Loucy (cell line): ENCODE measurements around the gene DPP3.
A peak's percentile ranks its signal among the peaks of the same experiment; 100 is the strongest.
"Not testable (repeated sequence)": the region's sequence is repeated elsewhere in the genome, so short reads cannot be mapped to it uniquely, and the experiment has no call there.

Experiments
- H2AFZ ChIP-seq: fragments of 200-600 bp; sonication (generic); 2 replicates; pipeline ENCODE4 v1.6.0; 2016; ENCODE audit warnings: antibody characterized with exemption, mild to moderate bottlenecking, low read length, moderate library complexity
- H3F3A ChIP-seq: fragments of 200-600 bp; 2 replicates; pipeline ENCODE4 v1.6.0; 2016; ENCODE audit warnings: antibody characterized with exemption, low read depth, mild to moderate bottlenecking
- H3K27me3 ChIP-seq: fragments of 200-600 bp; sonication (generic); 2 replicates; pipeline ENCODE4 v1.6.1; 2014; ENCODE audit warnings: low read length, mild to moderate bottlenecking; ENCODE audit not compliant: insufficient read depth, poor library complexity, severe bottlenecking
- H3K36me3 ChIP-seq: fragments of 200-600 bp; sonication (generic); 2 replicates; pipeline ENCODE4 v1.6.1; 2016; ENCODE audit warnings: low read length; ENCODE audit not compliant: insufficient read depth
- H3K4me1 ChIP-seq: fragments of 200-600 bp; sonication (generic); 2 replicates; pipeline ENCODE4 v1.5.1; 2014; ENCODE audit warnings: low read length, mild to moderate bottlenecking; ENCODE audit not compliant: insufficient read depth, poor library complexity, severe bottlenecking
- H3K4me2 ChIP-seq: fragments of 200-600 bp; sonication (generic); 2 replicates; pipeline ENCODE4 v1.6.0; 2014; ENCODE audit warnings: antibody characterized with exemption, low read length, low read depth, mild to moderate bottlenecking; ENCODE audit not compliant: poor library complexity, severe bottlenecking
- H3K4me3 ChIP-seq: fragments of 200-600 bp; sonication (generic); 2 replicates; pipeline ENCODE4 v1.5.1; 2014; ENCODE audit warnings: low read length, mild to moderate bottlenecking, mixed read lengths; ENCODE audit not compliant: poor library complexity, severe bottlenecking
- H3K79me2 ChIP-seq: fragments of 200-600 bp; sonication (generic); 2 replicates; pipeline ENCODE4 v1.6.1; 2014; ENCODE audit warnings: low read length; ENCODE audit not compliant: insufficient read depth
- H3K9ac ChIP-seq: fragments of 200-600 bp; sonication (generic); 2 replicates; pipeline ENCODE4 v1.6.0; 2014; ENCODE audit warnings: mild to moderate bottlenecking, low read depth, low read length, moderate library complexity; ENCODE audit not compliant: poor library complexity, severe bottlenecking
- H3K9me2 ChIP-seq: fragments of 200-600 bp; sonication (generic); replicated peaks from 2 replicates; pipeline ENCODE4 v1.6.1; 2016; ENCODE audit warnings: low read depth, low read length, mixed read lengths
- H3K9me3 ChIP-seq: fragments of 200-600 bp; sonication (generic); 2 replicates; pipeline ENCODE4 v1.6.1; 2014; ENCODE audit warnings: mild to moderate bottlenecking, antibody characterized with exemption, low read length, low read depth; ENCODE audit not compliant: insufficient read depth
- H4K20me1 ChIP-seq: fragments of 200-600 bp; sonication (generic); 2 replicates; pipeline ENCODE4 v1.6.0; 2014; ENCODE audit warnings: antibody characterized with exemption, low read length, mild to moderate bottlenecking; ENCODE audit not compliant: insufficient read depth, poor library complexity, severe bottlenecking
- EZH2phosphoT487 ChIP-seq: fragments of 200-600 bp; IDR thresholded peaks from 2 replicates; pipeline ENCODE4 v1.6.1; 2018; ENCODE audit warnings: antibody characterized with exemption, mild to moderate bottlenecking, moderate library complexity, borderline replicate concordance
- TF ChIP-seq, protein P1 (sequence below): fragments of 200-600 bp; sonication (generic); conservative IDR thresholded peaks from 2 replicates; pipeline ENCODE4 v1.5.1; 2014; ENCODE audit warnings: mild to moderate bottlenecking, antibody characterized with exemption, low read length

DPP3 gene

GRCh38 chr11:66437979-66438503 lies 42.2 kb upstream of the DPP3 start:
- H2AFZ ChIP-seq = peak overlapping the region; percentile 99
- H3K4me2 ChIP-seq = peak overlapping the region; percentile 95
- no peaks in the 10 kb centered on the region for H3K27me3 ChIP-seq
- H3K9me3 ChIP-seq = no peaks in the 10 kb centered on the region
- H3K4me3 ChIP-seq = peak overlapping the region; percentile 94
- H3K9ac ChIP-seq = peak overlapping the region; percentile 87
- H3F3A ChIP-seq = no peaks in the 10 kb centered on the region
- no peaks in the 10 kb centered on the region for H3K9me2 ChIP-seq
- H3K36me3 ChIP-seq = no peaks in the 10 kb centered on the region
- H3K79me2 ChIP-seq = peaks cover 17% of the 10 kb centered on the region; the same call in 1 of the 2 replicates
- peaks cover 10% of the 10 kb centered on the region for H3K4me1 ChIP-seq
- TF ChIP-seq, protein P1, sequence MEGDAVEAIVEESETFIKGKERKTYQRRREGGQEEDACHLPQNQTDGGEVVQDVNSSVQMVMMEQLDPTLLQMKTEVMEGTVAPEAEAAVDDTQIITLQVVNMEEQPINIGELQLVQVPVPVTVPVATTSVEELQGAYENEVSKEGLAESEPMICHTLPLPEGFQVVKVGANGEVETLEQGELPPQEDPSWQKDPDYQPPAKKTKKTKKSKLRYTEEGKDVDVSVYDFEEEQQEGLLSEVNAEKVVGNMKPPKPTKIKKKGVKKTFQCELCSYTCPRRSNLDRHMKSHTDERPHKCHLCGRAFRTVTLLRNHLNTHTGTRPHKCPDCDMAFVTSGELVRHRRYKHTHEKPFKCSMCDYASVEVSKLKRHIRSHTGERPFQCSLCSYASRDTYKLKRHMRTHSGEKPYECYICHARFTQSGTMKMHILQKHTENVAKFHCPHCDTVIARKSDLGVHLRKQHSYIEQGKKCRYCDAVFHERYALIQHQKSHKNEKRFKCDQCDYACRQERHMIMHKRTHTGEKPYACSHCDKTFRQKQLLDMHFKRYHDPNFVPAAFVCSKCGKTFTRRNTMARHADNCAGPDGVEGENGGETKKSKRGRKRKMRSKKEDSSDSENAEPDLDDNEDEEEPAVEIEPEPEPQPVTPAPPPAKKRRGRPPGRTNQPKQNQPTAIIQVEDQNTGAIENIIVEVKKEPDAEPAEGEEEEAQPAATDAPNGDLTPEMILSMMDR = no peak
- TF ChIP-seq EZH2phosphoT487 = no peak
- no peaks in the 10 kb centered on the region for H4K20me1 ChIP-seq

DNA sequence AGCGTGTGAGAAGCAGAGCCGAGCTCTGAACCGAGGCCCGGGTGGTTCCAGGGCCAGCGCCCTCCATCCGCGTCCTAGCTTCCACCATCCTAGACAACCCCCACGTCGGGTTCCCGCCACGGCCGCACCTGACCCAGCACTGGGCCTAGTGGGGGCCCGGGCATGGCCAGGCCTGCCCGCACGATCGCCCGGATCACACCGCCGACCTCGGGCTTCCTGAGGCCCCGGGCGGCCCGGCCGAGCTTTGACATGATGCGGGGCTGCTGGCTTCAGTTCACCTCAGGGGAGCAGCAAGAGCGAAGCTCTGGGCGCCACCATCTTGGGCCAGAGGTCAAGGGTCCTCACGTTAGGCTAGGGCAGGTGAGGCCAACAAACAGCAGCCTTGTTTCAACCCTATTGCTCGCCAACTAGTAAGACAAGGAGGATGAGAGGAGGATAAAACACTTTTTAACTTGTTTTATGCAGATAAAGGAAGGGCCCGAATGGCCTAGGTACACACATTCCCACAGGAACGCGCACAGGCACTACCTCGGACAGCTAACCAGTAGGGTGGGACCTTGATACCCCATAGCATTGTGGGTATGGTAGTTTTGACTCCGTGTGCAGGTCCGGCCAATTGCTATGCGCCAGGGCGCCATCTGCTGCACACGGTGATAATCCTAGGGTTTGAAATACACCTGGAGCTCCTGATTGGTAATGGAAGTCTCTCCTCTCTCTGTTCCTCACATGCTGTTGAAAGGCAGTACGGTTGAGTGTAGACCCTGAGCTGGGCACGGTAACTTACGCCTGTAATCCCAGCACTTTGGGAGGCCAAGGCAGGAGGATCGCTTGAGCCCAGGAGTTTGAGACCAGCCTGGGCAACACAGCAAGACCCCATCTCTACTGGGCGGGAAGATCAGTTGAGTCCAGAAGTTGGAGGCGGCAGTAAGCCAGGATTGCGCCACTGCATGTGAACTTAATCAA lies 41.4 kb upstream of the DPP3 start, which contains the start of gene MRPL11:
Gene MRPL11, minus strand, starts transcription at position 345 of the 963 bp plus-strand sequence. Its CDS starts 94 bp downstream, at position 251.
- H3K4me1 ChIP-seq = peaks cover 10% of the 10 kb centered on the region
- no peaks in the 10 kb centered on the region for H3K27me3 ChIP-seq
- no peak for TF ChIP-seq EZH2phosphoT487
- TF ChIP-seq, protein P1 = peak; percentile 77
- H3K9ac ChIP-seq = peak within 1 kb of the TSS; percentile 87
- H3K4me2 ChIP-seq = peak within 1 kb of the TSS; percentile 95
- no peaks in the 10 kb centered on the region for H3F3A ChIP-seq
- H3K4me3 ChIP-seq = peak within 1 kb of the TSS; percentile 94
- H3K9me2 ChIP-seq = no peaks in the 10 kb centered on the region
- H4K20me1 ChIP-seq = no peaks in the 10 kb centered on the region
- H3K36me3 ChIP-seq = no peaks in the 10 kb centered on the region
- H3K9me3 ChIP-seq = no peaks in the 10 kb centered on the region; the same call in 1 of the 2 replicates
- peak within 1 kb of the TSS; percentile 99 for H2AFZ ChIP-seq
- peaks cover 17% of the 10 kb centered on the region; the same call in 1 of the 2 replicates for H3K79me2 ChIP-seq

GRCh38 chr11:66440101-66440939 lies 39.9 kb upstream of the DPP3 start:
- not testable (repeated sequence) for H3K9me3 ChIP-seq, H3K4me2 ChIP-seq

GRCh38 chr11:66440940-66441282 lies 39.3 kb upstream of the DPP3 start:
- not testable (repeated sequence) for H3K9ac ChIP-seq, H3F3A ChIP-seq, H3K36me3 ChIP-seq, H3K4me3 ChIP-seq, H3K4me2 ChIP-seq, H4K20me1 ChIP-seq, H2AFZ ChIP-seq, H3K27me3 ChIP-seq, H3K9me3 ChIP-seq, H3K9me2 ChIP-seq
- Histone ChIP-seq H3K79me2 (peaks cover 17% of the 10 kb centered on the region; the same call in 1 of the 2 replicates), H3K4me1 (peaks cover 10% of the 10 kb centered on the region)

More at GRCh38 chr11:66440101-66440939, 39.9 kb upstream of the DPP3 start:
- H3K4me3 ChIP-seq, H3K27me3 ChIP-seq, H2AFZ ChIP-seq, H3K9me2 ChIP-seq, H3K9ac ChIP-seq, H4K20me1 ChIP-seq, H3K36me3 ChIP-seq, H3F3A ChIP-seq: not testable (repeated sequence)
- Histone ChIP-seq H3K4me1 (peaks cover 10% of the 10 kb centered on the region), H3K79me2 (peaks cover 17% of the 10 kb centered on the region; the same call in 1 of the 2 replicates)
